Measurements from ENCODE around the gene PI16. TPM values are rescaled to one million over a fixed set of nuclear protein-coding genes. Genes with fewer than 3 reads are reported as not detected.

PI16 gene
- polyA plus RNA-seq, 3 donors: 0.22 TPM; not detected in 2

- no peaks in the 10 kb centered on the region for H3K9me3 ChIP-seq (replicated peaks in 1 of 2; ENCODE audit: control insufficient read depth in 1 of 2, insufficient read depth in 1 of 2, low read length in 2 of 2)
- no peak for TF ChIP-seq CTCF (IDR thresholded peaks at IDR 0.05)
- H3K4me3 ChIP-seq (replicated peaks in 1 of 3; ENCODE audit: low read depth in 2 of 3, low read length in 3 of 3): no peak overlapping the region
- peaks cover 26 to 39% (median 27%) of the 10 kb centered on the region in 3 donors for H3K27me3 Mint-ChIP-seq (ENCODE audit: low read depth in 3 of 3)
- intact Hi-C loops (cut with micrococcal nuclease): no loop called here
- H3K4me1 Mint-ChIP-seq: peaks cover 8% of the 10 kb centered on the region
- H3K4me1 ChIP-seq (ENCODE audit: control insufficient read depth in 1 of 2, insufficient read depth in 2 of 2, low read length in 2 of 2): peaks cover 6 to 7% of the 10 kb centered on the region in 2 donors
- H3K36me3 ChIP-seq (replicated peaks in 1 of 2; ENCODE audit: control insufficient read depth in 1 of 2, insufficient read depth in 2 of 2, low read length in 2 of 2): no peaks in the 10 kb centered on the region
- peak overlapping the region in 1 of 2 donors; percentile 1 for H3K4me3 Mint-ChIP-seq
- no peak overlapping the region for H3K9ac ChIP-seq (ENCODE audit: insufficient read depth, low read length, poor library complexity, severe bottlenecking)
- H3K27ac ChIP-seq (ENCODE audit: low read depth in 1 of 2, low read length in 2 of 2): no peak overlapping the region
- H3K4me2 ChIP-seq (replicated peaks; ENCODE audit: extremely low read depth, low read length, poor library complexity, severe bottlenecking): no peak overlapping the region
- H3K79me2 ChIP-seq (ENCODE audit: insufficient read depth, low read length): no peaks in the 10 kb centered on the region
- no peak for DNase-seq
- H3K27ac Mint-ChIP-seq: no peak overlapping the region
- no CpG with 5 or more reads among the region's 3 CpGs for WGBS (ENCODE audit: insufficient coverage)
- H2AFZ ChIP-seq (ENCODE audit: insufficient read depth, low read depth, low read length, poor library complexity, severe bottlenecking): no peak overlapping the region
- peaks cover 0 to 4% (median 0%) of the 10 kb centered on the region in 7 donors for H3K9me3 Mint-ChIP-seq
- peaks cover 3 to 21% of the 10 kb centered on the region in 2 donors for H3K27me3 ChIP-seq (ENCODE audit: control insufficient read depth in 2 of 2, insufficient read depth in 2 of 2, low read length in 2 of 2)
- no peaks in the 10 kb centered on the region for H3K36me3 Mint-ChIP-seq
- H4K20me1 ChIP-seq (ENCODE audit: insufficient read depth, low read length): no peaks in the 10 kb centered on the region
Measured at GRCh38 chr6:36949636-36950035, 4.9 kb upstream of the PI16 start.

- Mint-ChIP-seq H3K4me3 (no peak overlapping the region), H3K9me3 (peaks cover 0 to 5% (median 0%) of the 10 kb centered on the region in 7 donors), H3K36me3 (no peaks in the 10 kb centered on the region), H3K4me1 (peaks cover 13% of the 10 kb centered on the region), H3K27me3 (ENCODE audit: low read depth in 3 of 3) (peaks cover 48 to 52% (median 49%) of the 10 kb centered on the region in 3 donors), H3K27ac (no peak overlapping the region)
- H3K4me3 ChIP-seq (replicated peaks in 1 of 3; ENCODE audit: low read depth in 2 of 3, low read length in 3 of 3): no peak overlapping the region
- TF ChIP-seq CTCF (IDR thresholded peaks at IDR 0.05): no peak
- no peak overlapping the region for H3K9ac ChIP-seq (ENCODE audit: insufficient read depth, low read length, poor library complexity, severe bottlenecking)
- H3K27ac ChIP-seq (ENCODE audit: low read depth in 1 of 2, low read length in 2 of 2): no peak overlapping the region
- no peak overlapping the region for H2AFZ ChIP-seq (ENCODE audit: insufficient read depth, low read depth, low read length, poor library complexity, severe bottlenecking)
- H3K4me1 ChIP-seq (ENCODE audit: control insufficient read depth in 1 of 2, insufficient read depth in 2 of 2, low read length in 2 of 2): peaks cover 7 to 12% of the 10 kb centered on the region in 2 donors
- intact Hi-C loops (cut with micrococcal nuclease): no loop called here
- H3K27me3 ChIP-seq (ENCODE audit: control insufficient read depth in 2 of 2, insufficient read depth in 2 of 2, low read length in 2 of 2): peaks cover 11 to 51% of the 10 kb centered on the region in 2 donors
- no peaks in the 10 kb centered on the region for H3K36me3 ChIP-seq (replicated peaks in 1 of 2; ENCODE audit: control insufficient read depth in 1 of 2, insufficient read depth in 2 of 2, low read length in 2 of 2)
- no peaks in the 10 kb centered on the region for H4K20me1 ChIP-seq (ENCODE audit: insufficient read depth, low read length)
- H3K79me2 ChIP-seq (ENCODE audit: insufficient read depth, low read length): no peaks in the 10 kb centered on the region
- no peak overlapping the region for H3K4me2 ChIP-seq (replicated peaks; ENCODE audit: extremely low read depth, low read length, poor library complexity, severe bottlenecking)
- DNase-seq: no peak
- no peaks in the 10 kb centered on the region for H3K9me3 ChIP-seq (replicated peaks in 1 of 2; ENCODE audit: control insufficient read depth in 1 of 2, insufficient read depth in 1 of 2, low read length in 2 of 2)
- 80% methylated on average over 1 of the region's 1 CpG for WGBS (ENCODE audit: insufficient coverage)
Measured at GRCh38 chr6:36953931-36954261, 642 bp upstream of the PI16 start.

All from CD14-positive monocyte (primary cell).